Measurements from ENCODE around the gene AP1S3. TPM values are rescaled to one million over a fixed set of nuclear protein-coding genes. Genes with fewer than 3 reads are reported as not detected.
A peak's percentile ranks its signal among the peaks of the same experiment; 100 is the strongest.

The AP1S3 gene
- total RNA-seq, 2 donors from 2014 or later: 7.0 to 13.5 TPM

- intact Hi-C loops (cut with DNase I, micrococcal nuclease): no loop called here
- ATAC-seq: no peak
- no peak for DNase-seq
Measured at GRCh38 chr2:223736488-223736887, 100.9 kb downstream of the AP1S3 start.

GRCh38 chr2:223735659-223736244 is 101.6 kb downstream of the AP1S3 start:
- no peak for ATAC-seq
- DNase-seq: no peak
- intact Hi-C loops (cut with DNase I, micrococcal nuclease): no loop called here

- intact Hi-C loops (cut with DNase I, micrococcal nuclease): no loop called here
- DNase-seq (no peak), ATAC-seq (no peak)
Measured at GRCh38 chr2:223735035-223735640, 102.2 kb downstream of the AP1S3 start.

- DNase-seq (no peak), ATAC-seq (no peak)
- intact Hi-C loops (cut with DNase I, micrococcal nuclease): no loop called here
Measured at GRCh38 chr2:223734346-223734745, 103.0 kb downstream of the AP1S3 start.

GRCh38 chr2:223732346-223732745 is 105.0 kb downstream of the AP1S3 start:
- intact Hi-C loops (cut with DNase I, micrococcal nuclease): no loop called here
- ATAC-seq: no peak
- no peak for DNase-seq

GRCh38 chr2:223731503-223731902 is 105.9 kb downstream of the AP1S3 start:
- intact Hi-C loops (cut with DNase I, micrococcal nuclease): no loop called here
- DNase-seq: no peak

GRCh38 chr2:223729781-223730180 is 107.6 kb downstream of the AP1S3 start:
- intact Hi-C loops (cut with DNase I, micrococcal nuclease): no loop called here
- DNase-seq (no peak), ATAC-seq (no peak)

More at GRCh38 chr2:223731503-223731902, 105.9 kb downstream of the AP1S3 start:
- no peak for ATAC-seq

GRCh38 chr2:223727562-223727961 is 109.8 kb downstream of the AP1S3 start:
- intact Hi-C loops (cut with DNase I, micrococcal nuclease): no loop called here
- ATAC-seq (peak; percentile 68), DNase-seq (peak in 1 of 2 donors; percentile 15)

- intact Hi-C loops (cut with DNase I, micrococcal nuclease): no loop called here
- no peak for ATAC-seq
- DNase-seq: no peak
Measured at GRCh38 chr2:223725986-223726970, 111.1 kb downstream of the AP1S3 start.

- DNase-seq (peak; percentile 32 to 36), ATAC-seq (peak; percentile 34)
- intact Hi-C loops (cut with DNase I, micrococcal nuclease): no loop called here
Measured at GRCh38 chr2:223725494-223725893, 111.9 kb downstream of the AP1S3 start.

- intact Hi-C loops (cut with DNase I, micrococcal nuclease): no loop called here
- DNase-seq (no peak), ATAC-seq (no peak)
Measured at GRCh38 chr2:223724861-223725260, 112.5 kb downstream of the AP1S3 start.

- intact Hi-C loops (cut with DNase I, micrococcal nuclease): no loop called here
- no peak for DNase-seq
- ATAC-seq: no peak
Measured at GRCh38 chr2:223723954-223724411, 113.4 kb downstream of the AP1S3 start.

GRCh38 chr2:223722226-223722625 is 115.2 kb downstream of the AP1S3 start:
- DNase-seq (no peak), ATAC-seq (no peak)
- intact Hi-C loops (cut with DNase I, micrococcal nuclease): no loop called here

GRCh38 chr2:223721746-223722145 is 115.6 kb downstream of the AP1S3 start:
- intact Hi-C loops (cut with DNase I, micrococcal nuclease): no loop called here
- DNase-seq: no peak
- no peak for ATAC-seq

- ATAC-seq (no peak), DNase-seq (no peak)
- intact Hi-C loops (cut with DNase I, micrococcal nuclease): no loop called here
Measured at GRCh38 chr2:223720367-223720766, 117.0 kb downstream of the AP1S3 start.

GRCh38 chr2:223712642-223713041 is 124.7 kb downstream of the AP1S3 start:
- ATAC-seq (no peak), DNase-seq (no peak)
- intact Hi-C loops (cut with DNase I, micrococcal nuclease): no loop called here

GRCh38 chr2:223711596-223712326 is 125.6 kb downstream of the AP1S3 start:
- no peak for ATAC-seq
- no peak for DNase-seq

More at GRCh38 chr2:223711596-223712326, 125.6 kb downstream of the AP1S3 start:
- intact Hi-C loops (cut with DNase I, micrococcal nuclease): no loop called here

Data from left colon (tissue), 2 donors.